NOMO-1 treated with dmso at 0.1 percent for 144 hours (cell line): Measurements from ENCODE around the gene RTP5.
A peak's percentile ranks its signal among the peaks of the same experiment; 100 is the strongest.

ENCODE experiments used
- DNase-seq: peaks from one replicate; lab custom pipeline; 2025; ENCODE audit not compliant: unreplicated experiment; lab: John Stamatoyannopoulos, UW

RTP5 gene

GRCh38 chr2:241843321-241844065 is 26.0 kb upstream of the RTP5 start:
- no peak for DNase-seq

GRCh38 chr2:241844066-241844728 is 25.3 kb upstream of the RTP5 start:
- peak; percentile 31 for DNase-seq

DNA sequence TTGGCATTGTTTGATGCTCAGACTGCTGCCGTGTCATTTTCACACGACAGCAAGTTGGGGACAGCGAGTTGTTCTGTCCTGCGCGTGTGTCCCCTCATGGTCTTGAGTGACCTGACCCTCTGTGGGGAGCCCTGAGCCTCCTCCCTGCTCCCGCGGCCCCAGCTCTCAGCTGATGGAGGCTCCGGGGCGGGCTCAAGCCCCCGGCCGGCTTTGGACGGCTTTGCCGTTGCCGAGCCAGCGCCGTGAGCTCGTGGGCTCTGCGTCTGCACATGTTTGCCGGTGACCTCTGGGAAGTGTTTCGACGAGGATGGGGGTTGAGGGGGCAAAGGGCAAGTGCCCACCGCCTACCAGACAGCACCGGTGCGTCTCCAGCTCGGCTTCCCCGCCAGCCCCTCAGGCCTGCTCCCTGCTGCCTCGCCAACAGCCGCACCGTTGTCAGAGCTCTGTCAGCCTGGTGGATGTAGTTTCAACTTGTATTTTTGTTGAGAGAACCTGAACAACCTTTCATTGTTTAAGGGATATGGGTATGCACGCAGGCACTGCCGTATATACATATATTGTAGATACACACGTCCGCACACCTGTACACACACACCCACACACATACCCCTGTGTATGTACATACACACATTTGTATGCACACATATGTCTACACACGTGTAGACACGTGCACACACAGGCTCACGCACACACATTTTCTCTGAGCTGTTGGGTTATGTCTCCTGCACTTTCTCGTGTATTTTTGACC is 24.5 kb upstream of the RTP5 start:
- DNase-seq: no peak

GRCh38 chr2:241846406-241846805 is 23.1 kb upstream of the RTP5 start:
- DNase-seq: no peak

DNA sequence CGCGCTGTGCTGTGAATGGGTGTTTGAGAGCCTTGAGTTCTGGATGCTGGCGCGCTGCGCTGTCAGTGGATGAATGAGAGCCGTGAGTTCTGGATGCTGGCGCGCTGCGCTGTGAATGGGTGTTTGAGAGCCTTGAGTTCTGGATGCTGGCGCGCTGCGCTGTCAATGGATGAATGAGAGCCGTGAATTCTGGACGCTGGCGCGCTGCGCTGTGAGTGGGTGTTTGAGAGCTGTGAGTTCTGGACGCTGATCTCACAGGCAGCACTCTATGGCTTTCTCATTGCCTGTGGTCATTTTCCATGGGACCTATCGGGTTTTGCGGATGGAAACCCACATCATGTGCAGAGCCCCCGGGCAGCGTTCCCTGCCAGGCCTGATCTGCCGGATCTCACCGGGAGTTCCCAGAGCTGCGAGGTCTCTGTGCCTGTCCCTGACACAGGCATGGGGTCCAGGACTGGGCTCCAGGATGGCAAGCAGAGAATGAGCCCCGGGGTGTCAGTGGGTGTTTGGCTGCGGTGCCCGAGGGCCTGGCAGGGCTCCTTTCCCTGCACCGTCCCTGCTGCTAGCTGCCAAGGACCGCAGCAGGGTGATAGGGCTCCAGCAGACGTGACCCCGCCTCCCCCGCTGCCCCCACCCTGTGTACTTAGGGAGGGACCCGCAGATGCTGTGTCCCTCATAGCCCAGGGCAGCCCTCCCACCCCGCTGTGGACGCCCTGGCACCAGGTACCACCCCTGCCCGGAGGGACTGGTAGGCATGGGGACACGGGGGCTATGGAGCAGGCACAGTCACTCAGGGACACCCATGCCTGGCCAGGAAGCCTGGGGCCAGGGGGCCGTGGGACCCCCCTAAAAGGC is 20.5 kb upstream of the RTP5 start:
- DNase-seq: no peak

DNA sequence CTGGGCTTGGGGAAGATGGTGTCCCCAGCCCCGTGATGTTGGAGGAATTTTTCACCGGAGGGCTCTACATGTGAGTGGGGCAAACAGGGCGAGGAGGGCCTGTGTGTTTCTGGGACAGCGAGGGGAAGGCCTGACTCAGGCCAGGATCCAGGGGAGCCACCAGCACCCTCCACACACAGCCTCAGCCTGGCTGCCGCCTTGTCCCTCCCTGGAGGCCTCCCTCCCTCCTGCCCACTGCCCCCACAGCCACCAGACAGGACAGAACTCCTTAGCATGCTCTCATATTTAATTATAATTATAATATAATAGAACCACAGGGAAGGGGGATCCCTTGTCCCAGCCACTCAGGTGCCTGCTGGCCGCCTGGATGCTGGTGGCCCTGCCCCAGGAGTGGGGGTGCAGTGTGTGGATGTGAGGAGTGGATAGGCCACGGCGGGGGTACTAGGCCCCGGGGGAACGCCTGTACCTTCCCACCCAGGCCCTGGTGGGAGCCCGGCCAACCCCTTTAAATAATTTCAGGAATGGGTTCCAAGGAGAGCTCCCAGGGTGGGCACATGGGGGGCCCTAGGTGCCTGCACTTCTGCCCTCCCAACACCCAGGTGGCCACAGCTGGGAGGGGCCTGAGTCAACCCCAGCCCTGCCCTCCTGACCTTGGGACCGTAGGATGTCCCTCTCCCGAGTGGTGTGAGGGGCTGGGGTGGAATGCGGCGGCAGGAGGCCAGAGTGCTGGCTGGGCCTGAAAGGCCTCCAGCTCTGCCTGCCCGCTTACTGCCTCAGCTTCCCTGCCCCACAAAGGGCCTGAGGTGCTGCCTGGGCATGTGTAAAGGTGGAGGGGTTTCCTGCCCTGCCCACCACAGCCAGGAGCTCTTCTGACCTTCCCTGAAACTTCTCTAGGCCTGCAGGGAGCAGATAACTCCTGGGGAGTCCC is 19.6 kb upstream of the RTP5 start:
- DNase-seq: no peak

GRCh38 chr2:241850544-241851324 is 18.8 kb upstream of the RTP5 start:
- no peak for DNase-seq

DNA sequence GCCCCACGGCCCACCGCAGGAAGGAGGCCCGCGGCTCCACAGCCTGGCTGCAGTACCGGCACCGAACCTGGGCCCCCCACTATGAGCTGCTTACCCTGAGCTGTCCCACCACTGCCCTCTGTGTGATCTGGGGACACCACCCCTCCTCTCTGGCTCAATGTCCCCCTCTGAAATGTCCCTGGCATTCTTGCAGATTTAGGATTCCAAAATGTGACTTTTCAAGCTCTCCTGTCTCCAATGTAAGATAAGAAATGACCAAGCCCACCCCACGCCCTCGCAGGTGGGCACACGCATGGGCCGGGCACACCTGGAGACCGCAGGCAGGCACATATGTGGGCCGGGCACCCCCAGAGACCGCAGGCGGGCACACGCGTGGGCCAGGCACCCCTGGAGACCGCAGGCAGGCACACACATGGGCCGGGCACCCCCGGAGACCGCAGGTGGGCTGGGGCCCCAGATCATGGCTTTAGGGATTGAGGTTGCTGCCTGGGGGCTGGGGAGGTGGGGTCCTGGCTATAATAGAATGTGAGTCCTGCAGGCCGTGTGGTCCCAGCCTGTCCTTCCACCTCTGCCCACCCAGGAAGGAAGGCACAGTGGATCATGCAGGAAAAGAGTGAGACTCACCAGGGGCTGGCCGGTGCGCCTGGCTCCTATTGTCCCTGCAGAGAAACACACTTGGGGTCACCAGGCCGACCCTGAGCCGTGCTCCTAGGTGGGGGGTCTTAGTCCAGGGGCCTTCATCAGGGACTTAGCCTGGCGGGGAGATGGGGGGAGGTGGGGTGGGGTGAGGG is 18.0 kb upstream of the RTP5 start:
- no peak for DNase-seq

- no peak for DNase-seq
These were observed 17.2 kb upstream of the RTP5 start for GRCh38 chr2:241852116-241852980.

GRCh38 chr2:241852981-241853631 is 16.4 kb upstream of the RTP5 start:
- DNase-seq: no peak

DNA sequence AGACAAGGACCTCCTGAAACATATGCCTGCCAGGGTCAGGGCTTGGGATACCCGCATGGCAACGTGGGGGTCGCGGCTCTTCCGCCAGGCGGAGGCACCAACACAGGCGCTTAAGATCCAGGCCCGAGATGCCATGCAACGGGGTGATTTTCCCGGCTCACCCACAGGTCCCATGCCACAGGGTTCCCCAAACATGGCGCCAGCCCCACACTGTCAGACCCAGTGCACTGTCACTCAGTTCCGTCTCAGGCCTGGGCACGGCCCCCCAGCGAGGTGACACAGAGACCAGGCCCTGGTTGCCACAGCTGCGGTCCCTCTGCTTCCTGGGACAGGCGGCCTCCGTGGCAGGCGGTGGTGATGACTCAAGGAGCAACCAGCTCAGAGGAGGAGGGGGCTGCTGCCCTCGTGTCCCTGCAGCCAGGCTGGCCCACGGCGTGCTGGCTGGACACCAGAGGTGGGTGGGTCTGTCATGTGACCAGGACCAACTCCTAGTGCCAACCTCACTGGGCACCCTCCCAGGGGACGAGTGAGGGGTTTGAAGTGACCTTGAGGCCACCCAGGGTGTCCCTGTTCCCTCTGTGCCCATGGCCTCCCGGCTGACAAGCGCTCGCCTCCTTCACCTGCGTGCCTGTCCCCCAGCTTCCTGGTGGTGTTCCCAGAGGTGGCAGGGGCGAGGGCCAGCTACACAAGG is 15.7 kb upstream of the RTP5 start:
- DNase-seq: no peak

DNA sequence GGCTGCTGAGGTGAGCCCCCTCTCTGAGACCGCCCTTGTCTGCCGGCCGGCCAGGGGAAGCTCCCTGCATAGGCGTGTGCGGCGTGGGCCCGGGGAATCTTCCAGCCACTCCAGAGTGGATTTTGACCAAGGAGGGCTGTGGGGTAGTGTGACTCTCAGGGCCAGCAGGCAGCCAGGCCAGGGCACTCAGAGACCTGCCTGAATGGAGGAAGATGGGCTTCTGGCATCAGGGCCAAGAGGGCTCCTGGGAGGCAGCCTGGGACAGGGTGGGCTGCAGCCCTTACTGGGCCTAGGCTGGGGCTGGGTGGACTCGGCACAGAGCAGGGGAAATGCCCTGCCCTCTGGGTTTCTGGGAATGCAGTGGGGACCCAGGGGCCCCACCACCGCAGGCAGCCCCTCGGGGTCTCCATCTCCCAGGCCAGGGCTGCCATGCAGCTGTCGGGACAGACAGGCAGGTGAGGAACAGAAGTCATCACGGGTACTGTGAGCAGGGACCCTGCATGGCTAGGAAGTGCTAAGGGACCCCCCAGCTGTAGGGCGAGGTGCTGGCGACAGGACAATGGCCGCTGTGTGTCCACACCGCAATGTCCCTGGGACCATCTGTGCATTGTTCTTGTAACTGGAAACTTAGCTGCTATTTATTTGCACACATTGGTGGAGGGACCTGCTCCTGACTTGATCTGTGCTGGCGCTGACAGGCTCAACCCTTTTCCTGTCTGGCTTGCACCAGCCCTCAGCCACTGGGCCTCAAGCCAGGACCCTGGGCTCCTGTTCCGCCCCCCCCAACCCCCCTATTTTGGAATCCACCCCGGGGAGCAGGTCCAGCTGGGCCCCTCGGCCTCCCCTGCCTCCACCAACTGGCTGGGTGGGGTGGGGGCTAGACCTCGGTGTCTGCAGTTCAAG is 14.9 kb upstream of the RTP5 start:
- DNase-seq: no peak

GRCh38 chr2:241855245-241855887 is 14.2 kb upstream of the RTP5 start:
- DNase-seq: no peak

DNA sequence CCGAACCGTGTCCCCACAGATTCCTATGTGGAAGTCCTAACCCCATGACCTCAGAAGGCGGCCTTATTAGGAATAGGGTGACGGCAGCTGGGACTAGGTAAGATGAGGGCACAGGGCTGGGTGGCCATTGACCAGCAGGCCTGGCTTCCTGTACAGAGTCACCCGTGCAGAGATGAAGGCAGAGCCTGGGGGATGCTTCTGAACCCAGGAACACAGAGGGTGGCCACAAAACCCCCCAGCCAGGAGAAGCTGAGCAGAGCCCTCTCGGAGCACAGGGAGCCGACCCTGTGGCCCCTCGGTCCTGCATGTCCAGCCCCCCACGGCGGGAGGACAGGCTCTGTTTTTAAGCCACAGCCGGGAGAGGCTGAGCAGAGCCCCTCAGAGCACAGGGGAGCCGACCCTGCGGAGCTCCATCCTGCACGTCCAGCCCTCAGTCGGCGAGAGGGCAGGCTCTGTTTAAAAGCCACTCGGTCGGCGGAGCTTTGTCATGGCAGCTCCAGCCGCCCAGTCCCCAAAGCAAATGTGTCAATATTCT is 13.6 kb upstream of the RTP5 start:
- DNase-seq: no peak
